Measurements from ENCODE around the gene GULP1.

DNA sequence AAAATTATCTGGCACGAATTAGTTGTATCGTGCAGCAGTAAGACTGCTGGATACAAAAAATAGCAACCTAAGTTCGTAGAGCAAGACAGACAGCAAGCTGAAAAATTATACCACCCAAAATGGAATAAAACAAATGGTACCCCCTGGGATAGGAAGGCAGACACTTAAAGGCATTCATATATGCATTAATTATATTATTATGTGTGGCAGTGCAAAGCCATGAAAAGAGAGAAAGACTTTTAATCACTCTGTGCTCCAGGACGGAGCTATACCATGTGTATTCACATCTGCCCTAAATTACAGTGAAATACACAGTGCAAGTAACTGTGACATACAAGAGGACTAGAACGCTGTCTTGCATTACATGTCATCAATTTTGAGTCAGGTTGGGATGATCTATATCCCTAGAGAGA lies 235.9 kb downstream of the GULP1 start:
- TF ChIP-seq, protein P1, sequence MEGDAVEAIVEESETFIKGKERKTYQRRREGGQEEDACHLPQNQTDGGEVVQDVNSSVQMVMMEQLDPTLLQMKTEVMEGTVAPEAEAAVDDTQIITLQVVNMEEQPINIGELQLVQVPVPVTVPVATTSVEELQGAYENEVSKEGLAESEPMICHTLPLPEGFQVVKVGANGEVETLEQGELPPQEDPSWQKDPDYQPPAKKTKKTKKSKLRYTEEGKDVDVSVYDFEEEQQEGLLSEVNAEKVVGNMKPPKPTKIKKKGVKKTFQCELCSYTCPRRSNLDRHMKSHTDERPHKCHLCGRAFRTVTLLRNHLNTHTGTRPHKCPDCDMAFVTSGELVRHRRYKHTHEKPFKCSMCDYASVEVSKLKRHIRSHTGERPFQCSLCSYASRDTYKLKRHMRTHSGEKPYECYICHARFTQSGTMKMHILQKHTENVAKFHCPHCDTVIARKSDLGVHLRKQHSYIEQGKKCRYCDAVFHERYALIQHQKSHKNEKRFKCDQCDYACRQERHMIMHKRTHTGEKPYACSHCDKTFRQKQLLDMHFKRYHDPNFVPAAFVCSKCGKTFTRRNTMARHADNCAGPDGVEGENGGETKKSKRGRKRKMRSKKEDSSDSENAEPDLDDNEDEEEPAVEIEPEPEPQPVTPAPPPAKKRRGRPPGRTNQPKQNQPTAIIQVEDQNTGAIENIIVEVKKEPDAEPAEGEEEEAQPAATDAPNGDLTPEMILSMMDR (IDR thresholded peaks at IDR 0.05; ENCODE audit: insufficient read depth, low read depth, low read length) = no peak
- no peak for TF ChIP-seq EZH2 (IDR thresholded peaks at IDR 0.05; ENCODE audit: insufficient read depth, low read length)

Measured in astrocyte (in vitro differentiated cells and primary cell).